ENCODE results near the gene HES6. TPM values are rescaled to one million over a fixed set of nuclear protein-coding genes. Genes with fewer than 3 reads are reported as not detected.

HES6 gene
- total and polyA plus RNA-seq, 9 donors: 17.1 to 25.9 (median 21.4) TPM

GRCh38 chr2:238225121-238225520, 14.7 kb downstream of the HES6 start:
- Histone ChIP-seq H3K27me3 (ENCODE audit: control insufficient read depth, insufficient read depth, low read length) (no peaks in the 10 kb centered on the region), H3K9me3 (replicated peaks; ENCODE audit: control insufficient read depth, low read depth, low read length) (no peaks in the 10 kb centered on the region), H3K27ac (ENCODE audit: low read length) (no peak overlapping the region), H3K36me3 (ENCODE audit: control insufficient read depth, insufficient read depth, low read length) (no peaks in the 10 kb centered on the region), H3K4me3 (ENCODE audit: low read length) (no peak overlapping the region), H3K4me1 (ENCODE audit: control insufficient read depth, insufficient read depth, low read length) (peaks cover 31% of the 10 kb centered on the region)
- WGBS (ENCODE audit: insufficient coverage): 81% methylated on average over 11 of the region's 13 CpGs
- no peak for DNase-seq

- no peak overlapping the region for H3K27ac ChIP-seq (ENCODE audit: low read length)
- H3K36me3 ChIP-seq (ENCODE audit: control insufficient read depth, insufficient read depth, low read length): no peaks in the 10 kb centered on the region
- no peak overlapping the region for H3K4me3 ChIP-seq (ENCODE audit: low read length)
- 79% methylated on average over 25 of the region's 29 CpGs for WGBS (ENCODE audit: insufficient coverage)
- no peaks in the 10 kb centered on the region for H3K27me3 ChIP-seq (ENCODE audit: control insufficient read depth, insufficient read depth, low read length)
- no peak for DNase-seq
- no peaks in the 10 kb centered on the region for H3K9me3 ChIP-seq (replicated peaks; ENCODE audit: control insufficient read depth, low read depth, low read length)
- peaks cover 29% of the 10 kb centered on the region for H3K4me1 ChIP-seq (ENCODE audit: control insufficient read depth, insufficient read depth, low read length)
These were observed 15.3 kb downstream of the HES6 start for GRCh38 chr2:238224356-238225035.

- no peak overlapping the region for H3K27ac ChIP-seq (ENCODE audit: low read length)
These were observed 18.8 kb downstream of the HES6 start for GRCh38 chr2:238220892-238221521.

GRCh38 chr2:238220274-238220891, 19.5 kb downstream of the HES6 start:
- no peak overlapping the region for H3K4me3 ChIP-seq (ENCODE audit: low read length)
- no peak overlapping the region for H3K27ac ChIP-seq (ENCODE audit: low read length)
- no peak for DNase-seq
- H3K4me1 ChIP-seq (ENCODE audit: control insufficient read depth, insufficient read depth, low read length): peaks cover 19% of the 10 kb centered on the region
- no peaks in the 10 kb centered on the region for H3K27me3 ChIP-seq (ENCODE audit: control insufficient read depth, insufficient read depth, low read length)
- no peaks in the 10 kb centered on the region for H3K9me3 ChIP-seq (replicated peaks; ENCODE audit: control insufficient read depth, low read depth, low read length)
- no peaks in the 10 kb centered on the region for H3K36me3 ChIP-seq (ENCODE audit: control insufficient read depth, insufficient read depth, low read length)
- WGBS (ENCODE audit: insufficient coverage): 43% methylated on average over 6 of the region's 10 CpGs

More at GRCh38 chr2:238220892-238221521, 18.8 kb downstream of the HES6 start:
- H3K27me3 ChIP-seq (ENCODE audit: control insufficient read depth, insufficient read depth, low read length): no peaks in the 10 kb centered on the region
- peaks cover 21% of the 10 kb centered on the region for H3K4me1 ChIP-seq (ENCODE audit: control insufficient read depth, insufficient read depth, low read length)
- no peaks in the 10 kb centered on the region for H3K36me3 ChIP-seq (ENCODE audit: control insufficient read depth, insufficient read depth, low read length)
- WGBS (ENCODE audit: insufficient coverage): 52% methylated on average over 15 of the region's 23 CpGs
- peak; percentile 46 for DNase-seq
- H3K9me3 ChIP-seq (replicated peaks; ENCODE audit: control insufficient read depth, low read depth, low read length): no peaks in the 10 kb centered on the region
- no peak overlapping the region for H3K4me3 ChIP-seq (ENCODE audit: low read length)

GRCh38 chr2:238216651-238217184, 23.1 kb downstream of the HES6 start:
- no peaks in the 10 kb centered on the region for H3K9me3 ChIP-seq (replicated peaks; ENCODE audit: control insufficient read depth, low read depth, low read length)
- peaks cover 19% of the 10 kb centered on the region for H3K4me1 ChIP-seq (ENCODE audit: control insufficient read depth, insufficient read depth, low read length)
- no peaks in the 10 kb centered on the region for H3K36me3 ChIP-seq (ENCODE audit: control insufficient read depth, insufficient read depth, low read length)
- no peaks in the 10 kb centered on the region for H3K27me3 ChIP-seq (ENCODE audit: control insufficient read depth, insufficient read depth, low read length)
- peak overlapping the region; percentile 59 for H3K27ac ChIP-seq (ENCODE audit: low read length)
- 86% methylated on average over 2 of the region's 2 CpGs for WGBS (ENCODE audit: insufficient coverage)
- no peak overlapping the region for H3K4me3 ChIP-seq (ENCODE audit: low read length)
- peak; percentile 80 for DNase-seq

GRCh38 chr2:238207006-238207405, 32.8 kb downstream of the HES6 start:
- WGBS (ENCODE audit: insufficient coverage): 91% methylated on average over 7 of the region's 7 CpGs
- Histone ChIP-seq H3K36me3 (ENCODE audit: control insufficient read depth, insufficient read depth, low read length) (no peaks in the 10 kb centered on the region), H3K4me1 (ENCODE audit: control insufficient read depth, insufficient read depth, low read length) (peaks cover 11% of the 10 kb centered on the region), H3K27ac (ENCODE audit: low read length) (no peak overlapping the region), H3K27me3 (ENCODE audit: control insufficient read depth, insufficient read depth, low read length) (peaks cover 3% of the 10 kb centered on the region), H3K9me3 (replicated peaks; ENCODE audit: control insufficient read depth, low read depth, low read length) (no peaks in the 10 kb centered on the region), H3K4me3 (ENCODE audit: low read length) (no peak overlapping the region)
- DNase-seq: no peak

GRCh38 chr2:238203973-238204683, 35.7 kb downstream of the HES6 start:
- WGBS (ENCODE audit: insufficient coverage): 49% methylated on average over 11 of the region's 18 CpGs
- Histone ChIP-seq H3K9me3 (replicated peaks; ENCODE audit: control insufficient read depth, low read depth, low read length) (no peaks in the 10 kb centered on the region), H3K36me3 (ENCODE audit: control insufficient read depth, insufficient read depth, low read length) (peaks cover 5% of the 10 kb centered on the region), H3K4me1 (ENCODE audit: control insufficient read depth, insufficient read depth, low read length) (peaks cover 22% of the 10 kb centered on the region), H3K27ac (ENCODE audit: low read length) (peak overlapping the region; percentile 88), H3K27me3 (ENCODE audit: control insufficient read depth, insufficient read depth, low read length) (no peaks in the 10 kb centered on the region), H3K4me3 (ENCODE audit: low read length) (peak overlapping the region; percentile 50)
- DNase-seq: no peak

GRCh38 chr2:238203094-238203972, 36.5 kb downstream of the HES6 start, which contains the start of gene ILKAP:
Gene ILKAP (minus strand): TSS chr2:238203695. CDS start chr2:238203553, 142 bp downstream.
- peak; percentile 93 for DNase-seq
- under 1% methylated on average over 121 of the region's 126 CpGs for WGBS (ENCODE audit: insufficient coverage)
- no peaks in the 10 kb centered on the region for H3K27me3 ChIP-seq (ENCODE audit: control insufficient read depth, insufficient read depth, low read length)
- H3K27ac ChIP-seq (ENCODE audit: low read length): peak within 1 kb of the TSS; percentile 88
- peak within 1 kb of the TSS; percentile 57 for H3K4me3 ChIP-seq (ENCODE audit: low read length)
- H3K4me1 ChIP-seq (ENCODE audit: control insufficient read depth, insufficient read depth, low read length): peaks cover 22% of the 10 kb centered on the region
- H3K9me3 ChIP-seq (replicated peaks; ENCODE audit: control insufficient read depth, low read depth, low read length): no peaks in the 10 kb centered on the region
- peaks cover 5% of the 10 kb centered on the region for H3K36me3 ChIP-seq (ENCODE audit: control insufficient read depth, insufficient read depth, low read length)

- peak; percentile 37 for DNase-seq
- H3K4me3 ChIP-seq (ENCODE audit: low read length): peak overlapping the region; percentile 57
- peak overlapping the region; percentile 37 for H3K27ac ChIP-seq (ENCODE audit: low read length)
- 4% methylated on average over 19 of the region's 27 CpGs for WGBS (ENCODE audit: insufficient coverage)
- H3K27me3 ChIP-seq (ENCODE audit: control insufficient read depth, insufficient read depth, low read length): no peaks in the 10 kb centered on the region
- H3K9me3 ChIP-seq (replicated peaks; ENCODE audit: control insufficient read depth, low read depth, low read length): no peaks in the 10 kb centered on the region
- peaks cover 5% of the 10 kb centered on the region for H3K36me3 ChIP-seq (ENCODE audit: control insufficient read depth, insufficient read depth, low read length)
- peaks cover 22% of the 10 kb centered on the region for H3K4me1 ChIP-seq (ENCODE audit: control insufficient read depth, insufficient read depth, low read length)
These were observed 37.3 kb downstream of the HES6 start for GRCh38 chr2:238202326-238203093.
